ENCODE measurements around the gene UBE2V1.

- no peak for TF ChIP-seq POLR2A (IDR thresholded peaks at IDR 0.05; ENCODE audit: low read depth, low read length)
- TF ChIP-seq POLR2AphosphoS5 (IDR thresholded peaks at IDR 0.05; ENCODE audit: low read depth, low read length) = no peak
Observed at GRCh38 chr20:50067018-50067417, 45.9 kb downstream of the UBE2V1 start.
